DOHH2 (cell line): ENCODE data around the gene SNHG17.
A peak's percentile ranks its signal among the peaks of the same experiment; 100 is the strongest.

Source experiments
- H3F3A ChIP-seq: fragments of 200-600 bp; sonication (generic), shearing (Covaris generic); 2 replicates; pipeline ENCODE4 v1.6.0; 2016; ENCODE audit warnings: antibody characterized with exemption, mild to moderate bottlenecking; ENCODE audit not compliant: control insufficient read depth, insufficient read depth
- H3K27ac ChIP-seq: fragments of 200-600 bp; sonication (generic); 2 replicates; pipeline ENCODE4 v1.5.1; 2014; ENCODE audit warnings: low read depth, mild to moderate bottlenecking, low read length, moderate library complexity
- H3K27me3 ChIP-seq: fragments of 200-600 bp; sonication (generic); 2 replicates; pipeline ENCODE4 v1.6.1; 2014; ENCODE audit warnings: mild to moderate bottlenecking, low read length, mixed read lengths; ENCODE audit not compliant: control insufficient read depth
- H3K36me3 ChIP-seq: fragments of 200-600 bp; sonication (generic); 2 replicates; pipeline ENCODE4 v1.6.1; 2014; ENCODE audit warnings: mild to moderate bottlenecking, low read length, moderate library complexity, mixed read lengths; ENCODE audit not compliant: control insufficient read depth
- H3K4me1 ChIP-seq: fragments of 200-600 bp; sonication (generic); 2 replicates; pipeline ENCODE4 v1.6.1; 2014; ENCODE audit warnings: mild to moderate bottlenecking, low read length, mixed read lengths; ENCODE audit not compliant: control insufficient read depth
- H3K4me2 ChIP-seq: fragments of 200-600 bp; sonication (generic); 2 replicates; pipeline ENCODE4 v1.6.0; 2014; ENCODE audit warnings: mild to moderate bottlenecking, low read length, moderate library complexity
- H3K4me3 ChIP-seq: fragments of 200-600 bp; sonication (generic); 2 replicates; pipeline ENCODE4 v1.5.1; 2014; ENCODE audit warnings: mild to moderate bottlenecking, low read length, mixed read lengths
- H3K79me2 ChIP-seq: fragments of 200-600 bp; sonication (generic); 2 replicates; pipeline ENCODE4 v1.6.1; 2014; ENCODE audit warnings: mild to moderate bottlenecking, low read length, mixed read lengths; ENCODE audit not compliant: control insufficient read depth
- H3K9me2 ChIP-seq: fragments of 200-600 bp; sonication (generic); replicated peaks from 2 replicates; pipeline ENCODE4 v1.6.1; 2014; ENCODE audit warnings: mild to moderate bottlenecking, low read length, mixed read lengths; ENCODE audit not compliant: control insufficient read depth
- H3K9me3 ChIP-seq: fragments of 200-600 bp; sonication (generic); 2 replicates; pipeline ENCODE4 v1.6.1; 2014; ENCODE audit warnings: antibody characterized with exemption, low read length, mixed read lengths; ENCODE audit not compliant: control insufficient read depth, insufficient read depth
- H4K20me1 ChIP-seq: fragments of 200-600 bp; sonication (generic); 2 replicates; pipeline ENCODE4 v1.6.0; 2014; ENCODE audit warnings: low read depth, mild to moderate bottlenecking, antibody characterized with exemption, low read length, moderate library complexity; ENCODE audit not compliant: control insufficient read depth, insufficient read depth
- EZH2phosphoT487 ChIP-seq: fragments of 200-600 bp; sonication (generic); IDR thresholded peaks from 2 replicates; pipeline ENCODE4 v1.6.1; 2017; ENCODE audit warnings: borderline replicate concordance, mild to moderate bottlenecking, antibody characterized with exemption, low read length, moderate library complexity, mixed read lengths
- TF ChIP-seq, protein P1 (sequence below): fragments of 200-600 bp; sonication (generic); IDR thresholded peaks from one replicate; pipeline ENCODE4 v1.5.1; 2014; ENCODE audit warnings: antibody characterized with exemption, mild to moderate bottlenecking, low read depth, low read length; ENCODE audit not compliant: poor library complexity, severe bottlenecking

SNHG17 gene

DNA sequence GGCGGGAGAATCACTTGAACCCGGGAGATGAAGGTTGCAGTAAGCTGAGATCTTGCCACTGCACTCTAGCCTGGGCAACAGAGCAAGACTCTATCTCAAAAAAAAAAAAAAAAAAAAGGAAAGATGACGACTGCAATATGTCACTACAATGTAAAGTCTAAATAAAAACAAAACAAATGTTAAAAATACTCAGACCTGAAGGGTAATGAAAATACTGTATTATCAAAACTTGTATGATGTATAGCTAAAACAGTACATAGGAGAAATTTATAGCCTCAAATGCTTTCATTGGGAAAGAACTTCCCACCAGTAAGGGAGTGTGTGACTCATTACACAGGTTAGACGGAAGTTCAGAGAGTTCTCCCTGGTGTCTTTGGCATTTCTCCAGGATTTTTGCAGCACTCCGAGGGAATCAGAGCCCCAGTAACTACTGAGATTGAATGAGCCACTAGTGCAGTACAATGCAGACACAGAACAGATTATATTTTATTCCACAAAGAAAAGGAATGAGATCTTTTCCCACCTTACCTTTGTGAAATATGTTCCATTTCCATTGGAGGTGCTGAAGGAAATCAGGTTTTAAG is 25.0 kb upstream of the SNHG17 start:
- Histone ChIP-seq H3K9me3 (no peaks in the 10 kb centered on the region), H3K4me3 (no peak overlapping the region), H3K36me3 (no peaks in the 10 kb centered on the region), H3K9me2 (no peaks in the 10 kb centered on the region), H3K4me1 (peaks cover 13% of the 10 kb centered on the region), H3K4me2 (no peak overlapping the region), H3K79me2 (no peaks in the 10 kb centered on the region), H4K20me1 (no peaks in the 10 kb centered on the region), H3K27ac (no peak overlapping the region), H3F3A (no peaks in the 10 kb centered on the region), H3K27me3 (no peaks in the 10 kb centered on the region)
- TF ChIP-seq, protein P1, sequence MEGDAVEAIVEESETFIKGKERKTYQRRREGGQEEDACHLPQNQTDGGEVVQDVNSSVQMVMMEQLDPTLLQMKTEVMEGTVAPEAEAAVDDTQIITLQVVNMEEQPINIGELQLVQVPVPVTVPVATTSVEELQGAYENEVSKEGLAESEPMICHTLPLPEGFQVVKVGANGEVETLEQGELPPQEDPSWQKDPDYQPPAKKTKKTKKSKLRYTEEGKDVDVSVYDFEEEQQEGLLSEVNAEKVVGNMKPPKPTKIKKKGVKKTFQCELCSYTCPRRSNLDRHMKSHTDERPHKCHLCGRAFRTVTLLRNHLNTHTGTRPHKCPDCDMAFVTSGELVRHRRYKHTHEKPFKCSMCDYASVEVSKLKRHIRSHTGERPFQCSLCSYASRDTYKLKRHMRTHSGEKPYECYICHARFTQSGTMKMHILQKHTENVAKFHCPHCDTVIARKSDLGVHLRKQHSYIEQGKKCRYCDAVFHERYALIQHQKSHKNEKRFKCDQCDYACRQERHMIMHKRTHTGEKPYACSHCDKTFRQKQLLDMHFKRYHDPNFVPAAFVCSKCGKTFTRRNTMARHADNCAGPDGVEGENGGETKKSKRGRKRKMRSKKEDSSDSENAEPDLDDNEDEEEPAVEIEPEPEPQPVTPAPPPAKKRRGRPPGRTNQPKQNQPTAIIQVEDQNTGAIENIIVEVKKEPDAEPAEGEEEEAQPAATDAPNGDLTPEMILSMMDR: no peak
- TF ChIP-seq EZH2phosphoT487: no peak

DNA sequence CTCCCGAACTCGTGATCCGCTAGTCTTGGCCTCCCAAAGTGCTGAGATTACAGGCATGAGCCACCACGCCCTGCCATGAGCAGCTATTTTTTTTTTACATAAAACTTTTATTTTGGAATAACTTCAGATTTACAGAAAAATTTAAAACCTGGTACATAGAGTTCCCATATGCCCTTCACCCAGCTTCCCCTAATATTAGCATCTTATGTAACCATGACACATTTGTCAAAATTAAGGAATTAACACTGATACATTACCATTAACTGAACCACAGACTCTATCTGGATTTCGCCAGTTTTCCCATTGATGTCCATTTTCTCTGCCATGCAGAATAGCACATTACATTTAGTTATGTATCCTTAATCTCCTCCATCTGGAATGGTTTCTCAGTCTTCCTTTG is 23.2 kb upstream of the SNHG17 start:
- H3K9me2 ChIP-seq: no peaks in the 10 kb centered on the region
- H3K4me3 ChIP-seq: no peak overlapping the region
- no peak overlapping the region for H3K27ac ChIP-seq
- peaks cover 31% of the 10 kb centered on the region for H3K4me1 ChIP-seq
- TF ChIP-seq, protein P1: no peak
- H3F3A ChIP-seq: peaks cover 5% of the 10 kb centered on the region
- no peaks in the 10 kb centered on the region for H3K36me3 ChIP-seq
- no peak overlapping the region for H3K4me2 ChIP-seq
- H3K79me2 ChIP-seq: no peaks in the 10 kb centered on the region
- H3K9me3 ChIP-seq: no peaks in the 10 kb centered on the region
- no peaks in the 10 kb centered on the region for H4K20me1 ChIP-seq
- H3K27me3 ChIP-seq: no peaks in the 10 kb centered on the region

DNA sequence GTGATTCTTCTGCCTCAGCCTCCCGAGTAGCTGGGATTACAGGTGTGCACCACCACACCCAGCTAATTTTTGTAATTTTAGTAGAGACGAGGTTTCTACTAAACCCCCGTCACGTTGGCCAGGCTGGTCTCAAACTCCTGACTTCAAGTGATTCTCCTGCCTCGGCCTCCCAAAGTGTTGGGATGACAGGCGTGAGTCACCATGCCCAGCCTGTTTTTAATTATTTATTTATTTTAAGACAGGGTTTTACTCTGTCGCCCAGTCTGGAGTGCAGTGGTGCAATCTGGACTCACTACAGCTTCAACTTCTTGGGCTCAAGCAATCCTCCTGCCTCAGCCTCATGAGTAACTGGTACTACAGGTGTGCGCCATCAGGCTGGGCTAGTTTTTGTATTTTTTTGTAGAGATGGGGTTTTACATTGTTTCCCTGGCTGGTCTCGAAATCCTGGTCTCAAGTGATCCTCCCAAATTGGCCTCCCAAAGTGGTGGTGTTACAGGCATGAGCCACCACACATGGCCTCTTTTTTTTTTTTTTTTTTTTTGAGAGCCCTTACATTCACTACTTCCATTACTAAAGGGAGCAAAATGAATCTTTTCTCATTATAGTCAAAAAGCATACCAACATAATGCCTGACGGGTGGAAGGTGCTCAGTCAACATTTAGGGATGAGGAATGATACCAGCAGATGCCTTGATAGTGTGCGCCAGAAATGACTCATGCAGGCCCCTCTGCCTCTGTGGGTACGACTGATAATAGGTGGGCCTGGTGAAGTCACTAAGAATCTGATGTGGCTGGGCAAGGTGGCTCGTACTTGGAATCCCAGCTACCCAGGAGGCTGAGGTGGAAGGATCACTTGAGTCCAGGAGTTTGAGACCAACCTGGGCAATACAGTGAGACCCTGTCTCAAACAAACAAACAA is 19.7 kb upstream of the SNHG17 start:
- no peaks in the 10 kb centered on the region for H4K20me1 ChIP-seq
- H3K27me3 ChIP-seq: no peaks in the 10 kb centered on the region
- H3K4me3 ChIP-seq: peak overlapping the region; percentile 30
- H3K9me3 ChIP-seq: no peaks in the 10 kb centered on the region
- H3F3A ChIP-seq: peaks cover 16% of the 10 kb centered on the region
- no peaks in the 10 kb centered on the region for H3K9me2 ChIP-seq
- peaks cover 20% of the 10 kb centered on the region for H3K36me3 ChIP-seq
- TF ChIP-seq, protein P1: no peak
- TF ChIP-seq EZH2phosphoT487: no peak
- H3K4me2 ChIP-seq: peak overlapping the region; percentile 58
- H3K79me2 ChIP-seq: 0 out of 2 replicates have a peak, but pooled peaks cover 4% of the 10 kb centered on the region
- H3K4me1 ChIP-seq: peaks cover 45% of the 10 kb centered on the region
- H3K27ac ChIP-seq: peak overlapping the region; percentile 80
